Activated CD8-positive, alpha-beta T cell treated with anti-CD3 and anti-CD28 coated beads for 36 hours (primary cell): Measurements from ENCODE around the gene STYXL2. TPM values are rescaled to one million over a fixed set of nuclear protein-coding genes. Genes with fewer than 3 reads are reported as not detected.

Experiments used
- ATAC-seq: fragments of 200-7000 bp; cut with Tn5 transposase; one replicate; pipeline ENCODE4 v1.10.0; 2021; ENCODE audit warnings: mild to moderate bottlenecking, moderate library complexity
- CTCF ChIA-PET: fragments of 350-600 bp; sonication (Branson Sonifier 250); formaldehyde crosslinking; loops from one replicate; lab custom pipeline; 2021; ENCODE audit warnings: antibody characterized with exemption; lab: Charles Lee
- POLR2A ChIA-PET: fragments of 350-600 bp; sonication (Branson Sonifier 250); formaldehyde crosslinking; loops from one replicate; lab custom pipeline; 2021; ENCODE audit warnings: antibody characterized with exemption; lab: Charles Lee
- DNase-seq: peaks from one replicate; pipeline ENCODE4 v3.0.0-alpha.2; 2020
- H3K27ac Mint-ChIP-seq: one replicate; pipeline ENCODE4 v1.8.0; 2021; ENCODE audit warnings: mild to moderate bottlenecking, mixed read lengths
- H3K27me3 Mint-ChIP-seq: one replicate; pipeline ENCODE4 v1.8.0; 2021; ENCODE audit warnings: mixed read lengths
- H3K36me3 Mint-ChIP-seq: one replicate; pipeline ENCODE4 v1.8.0; 2021; ENCODE audit warnings: low read depth, mixed read lengths
- H3K4me1 Mint-ChIP-seq: one replicate; pipeline ENCODE4 v1.8.0; 2021; ENCODE audit warnings: low read depth, mixed read lengths
- H3K4me3 Mint-ChIP-seq: one replicate; pipeline ENCODE4 v1.8.0; 2021; ENCODE audit warnings: mild to moderate bottlenecking, moderate library complexity, mixed read lengths
- H3K9me3 Mint-ChIP-seq: one replicate; pipeline ENCODE4 v1.8.0; 2021; ENCODE audit warnings: mixed read lengths
- intact Hi-C: fragments of 100-400 bp; cut with micrococcal nuclease; formaldehyde crosslinking; loops from one replicate; pipeline ENCODE4 v1.10.0; 2022
- total RNA-seq, 2 experiments: library from RNA; stranded (reverse); gene quantifications; one replicate each; pipeline ENCODE4 v1.2.3, GENCODE V29; 2021
- TF ChIP-seq, protein P1 (sequence below): fragments of 200-600 bp; IDR thresholded peaks from one replicate; pipeline ENCODE4 v1.8.0; 2022; ENCODE audit warnings: antibody characterized with exemption, mild to moderate bottlenecking

The STYXL2 gene
- total RNA-seq, 2 experiments from 2014 or later, result not detected

DNA sequence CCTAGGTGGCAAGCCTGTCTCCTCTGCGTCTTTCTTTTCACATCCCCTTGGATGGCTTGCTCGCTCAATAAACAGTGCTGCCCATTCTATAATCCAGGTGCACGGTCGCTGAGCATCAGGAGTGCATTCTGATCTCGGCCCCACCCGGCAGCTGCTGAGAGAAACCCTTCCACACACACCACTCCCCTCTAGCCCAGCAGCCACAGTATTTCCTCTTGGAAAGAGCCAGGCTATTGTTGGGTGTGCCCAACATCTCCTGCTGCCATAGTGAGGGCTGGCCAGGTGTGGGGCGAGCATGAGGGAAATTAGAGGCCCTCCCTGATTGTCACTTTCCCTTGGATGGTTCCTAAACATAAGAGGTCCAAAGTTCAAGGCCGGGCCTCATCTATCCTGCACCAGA is 28.4 kb upstream of the STYXL2 start:
- ATAC-seq, result no peak
- POLR2A ChIA-PET, result no interaction called here
- no peak overlapping the region for H3K27ac Mint-ChIP-seq

DNA sequence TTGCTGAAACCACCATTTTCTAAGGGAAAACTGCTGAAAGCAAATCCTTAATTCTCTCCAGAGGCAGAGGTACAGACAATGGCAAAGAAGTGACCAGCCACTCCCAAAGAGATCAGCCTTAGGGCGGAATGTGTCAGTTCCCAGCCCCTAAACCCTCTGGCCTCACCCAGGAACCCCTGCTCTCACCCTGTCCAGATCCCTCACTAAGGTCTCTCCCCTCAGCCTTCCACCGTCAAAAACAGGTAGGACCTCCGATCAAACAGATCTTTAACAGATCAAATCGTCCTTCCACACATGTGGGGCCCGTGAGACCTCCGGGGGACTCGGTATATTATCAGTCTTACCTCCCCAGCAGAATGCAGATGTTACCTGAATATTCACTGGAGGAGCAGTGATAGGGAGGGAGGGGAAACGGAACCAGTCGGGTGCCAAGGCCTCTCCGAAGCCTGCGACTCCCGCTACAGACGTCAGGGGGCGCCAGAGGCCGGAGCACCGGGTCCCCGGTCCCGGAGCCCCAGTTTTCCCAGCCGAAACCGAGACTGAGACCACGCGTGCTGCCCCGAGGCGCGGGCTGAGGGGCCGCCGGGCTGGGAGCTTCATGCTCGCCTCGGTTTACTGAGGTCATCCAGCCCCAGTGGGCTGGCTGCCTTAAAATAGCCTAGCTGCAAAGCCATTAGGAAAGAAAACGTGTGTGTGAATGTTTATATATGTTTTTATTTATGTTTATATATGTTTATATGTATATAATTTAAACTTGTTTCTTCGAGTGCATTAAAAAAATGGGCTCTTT is 27.3 kb upstream of the STYXL2 start:
- peak; percentile 99 for ATAC-seq
- no peaks in the 10 kb centered on the region for H3K9me3 Mint-ChIP-seq
- TF ChIP-seq, protein P1, sequence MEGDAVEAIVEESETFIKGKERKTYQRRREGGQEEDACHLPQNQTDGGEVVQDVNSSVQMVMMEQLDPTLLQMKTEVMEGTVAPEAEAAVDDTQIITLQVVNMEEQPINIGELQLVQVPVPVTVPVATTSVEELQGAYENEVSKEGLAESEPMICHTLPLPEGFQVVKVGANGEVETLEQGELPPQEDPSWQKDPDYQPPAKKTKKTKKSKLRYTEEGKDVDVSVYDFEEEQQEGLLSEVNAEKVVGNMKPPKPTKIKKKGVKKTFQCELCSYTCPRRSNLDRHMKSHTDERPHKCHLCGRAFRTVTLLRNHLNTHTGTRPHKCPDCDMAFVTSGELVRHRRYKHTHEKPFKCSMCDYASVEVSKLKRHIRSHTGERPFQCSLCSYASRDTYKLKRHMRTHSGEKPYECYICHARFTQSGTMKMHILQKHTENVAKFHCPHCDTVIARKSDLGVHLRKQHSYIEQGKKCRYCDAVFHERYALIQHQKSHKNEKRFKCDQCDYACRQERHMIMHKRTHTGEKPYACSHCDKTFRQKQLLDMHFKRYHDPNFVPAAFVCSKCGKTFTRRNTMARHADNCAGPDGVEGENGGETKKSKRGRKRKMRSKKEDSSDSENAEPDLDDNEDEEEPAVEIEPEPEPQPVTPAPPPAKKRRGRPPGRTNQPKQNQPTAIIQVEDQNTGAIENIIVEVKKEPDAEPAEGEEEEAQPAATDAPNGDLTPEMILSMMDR, result peak; percentile 99
- H3K36me3 Mint-ChIP-seq, result no peaks in the 10 kb centered on the region
- H3K4me1 Mint-ChIP-seq, result no peaks in the 10 kb centered on the region
- H3K27ac Mint-ChIP-seq, result no peak overlapping the region
- H3K27me3 Mint-ChIP-seq, result no peaks in the 10 kb centered on the region
- peak; percentile 83 for DNase-seq
- ChIA-PET CTCF (interaction anchor here (0.6 to 18.6 kb wide), 44 partner anchors 9 to 491 kb away, joined by 3 to 863 read pairs (median 4); partner anchors contain the start of genes CREG1, POU2F1 and TADA1), POLR2A (no interaction called here)
- intact Hi-C loops, result loop anchor here (5.0 to 10.0 kb wide), 4 partner anchors 61 to 488 kb away; partner anchors contain the start of genes CREG1 and POU2F1
- peak overlapping the region; percentile 18 for H3K4me3 Mint-ChIP-seq

More for the DNA sequence above, 28.4 kb upstream of the STYXL2 start:
- H3K4me3 Mint-ChIP-seq, result no peak overlapping the region
- H3K9me3 Mint-ChIP-seq, result no peaks in the 10 kb centered on the region
- intact Hi-C loops, result loop anchor here (5.0 to 10.0 kb wide), 4 partner anchors 62 to 489 kb away; partner anchors contain the start of genes CREG1 and POU2F1
- H3K4me1 Mint-ChIP-seq, result no peaks in the 10 kb centered on the region
- no peaks in the 10 kb centered on the region for H3K27me3 Mint-ChIP-seq
- CTCF ChIA-PET, result interaction anchor here (0.7 to 18.6 kb wide), 5 partner anchors 59 to 468 kb away, joined by 3 to 863 read pairs (median 4); partner anchors contain the start of genes POU2F1 and TADA1
- TF ChIP-seq, protein P1, result no peak
- no peaks in the 10 kb centered on the region for H3K36me3 Mint-ChIP-seq
- no peak for DNase-seq

DNA sequence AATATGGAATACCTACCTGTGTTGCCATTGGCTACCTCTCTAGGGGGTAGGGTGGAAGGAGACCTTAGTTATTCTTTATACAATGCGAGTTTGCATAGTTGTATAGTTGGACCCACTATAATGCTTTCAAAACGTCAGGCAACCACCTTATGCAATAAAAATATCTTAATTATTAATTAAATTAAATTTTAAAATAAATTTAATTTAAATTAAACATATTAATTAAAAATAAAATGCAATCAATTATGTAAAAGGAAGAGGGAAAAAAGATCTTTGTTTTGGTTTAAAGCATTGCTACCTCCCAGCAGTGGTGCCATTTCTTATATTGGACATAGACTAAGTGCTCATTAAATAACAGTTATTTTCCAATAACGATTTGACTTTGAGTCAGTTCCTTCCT is 26.0 kb upstream of the STYXL2 start:
- no peaks in the 10 kb centered on the region for H3K36me3 Mint-ChIP-seq
- DNase-seq (no peak), ATAC-seq (no peak)
- intact Hi-C loops, result loop anchor here (5.0 to 10.0 kb wide), 4 partner anchors 59 to 487 kb away; partner anchors contain the start of genes CREG1 and POU2F1
- H3K27me3 Mint-ChIP-seq, result no peaks in the 10 kb centered on the region
- H3K9me3 Mint-ChIP-seq, result no peaks in the 10 kb centered on the region
- POLR2A ChIA-PET, result no interaction called here
- CTCF ChIA-PET, result no interaction called here
- H3K4me3 Mint-ChIP-seq, result no peak overlapping the region
- TF ChIP-seq, protein P1, result no peak
- no peaks in the 10 kb centered on the region for H3K4me1 Mint-ChIP-seq
- H3K27ac Mint-ChIP-seq, result no peak overlapping the region

DNA sequence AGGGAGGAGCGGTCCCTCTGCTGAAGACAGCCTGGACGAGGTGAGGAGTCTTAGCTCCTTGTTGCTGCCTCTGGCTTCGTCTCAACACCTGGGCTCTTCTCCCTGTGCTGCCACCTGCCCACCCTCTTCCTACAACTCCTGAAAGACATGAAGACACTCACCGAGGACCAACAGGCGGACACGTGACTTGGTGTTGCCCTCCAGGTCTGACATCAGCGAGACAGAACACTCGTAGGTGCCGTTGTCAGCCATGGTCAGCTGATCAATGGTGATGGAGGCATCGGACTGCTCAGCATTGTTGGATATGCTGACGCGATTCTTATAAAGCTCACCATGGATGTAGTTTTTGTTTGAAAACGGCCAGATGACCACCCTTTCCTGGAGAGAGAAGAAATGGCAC is 25.1 kb upstream of the STYXL2 start:
- intact Hi-C loops, result loop anchor here (5.0 to 10.0 kb wide), 4 partner anchors 59 to 486 kb away; partner anchors contain the start of genes CREG1 and POU2F1
- Mint-ChIP-seq H3K9me3 (no peaks in the 10 kb centered on the region), H3K27ac (no peak overlapping the region), H3K4me1 (no peaks in the 10 kb centered on the region), H3K4me3 (no peak overlapping the region), H3K36me3 (no peaks in the 10 kb centered on the region), H3K27me3 (no peaks in the 10 kb centered on the region)
- TF ChIP-seq, protein P1, result no peak
- DNase-seq, result no peak
- ChIA-PET CTCF (interaction anchor here (1.2 to 1.5 kb wide), 4 partner anchors 9 to 158 kb away, joined by 3 to 10 read pairs (median 4); no protein-coding TSS in a partner anchor), POLR2A (no interaction called here)
- ATAC-seq, result no peak

DNA sequence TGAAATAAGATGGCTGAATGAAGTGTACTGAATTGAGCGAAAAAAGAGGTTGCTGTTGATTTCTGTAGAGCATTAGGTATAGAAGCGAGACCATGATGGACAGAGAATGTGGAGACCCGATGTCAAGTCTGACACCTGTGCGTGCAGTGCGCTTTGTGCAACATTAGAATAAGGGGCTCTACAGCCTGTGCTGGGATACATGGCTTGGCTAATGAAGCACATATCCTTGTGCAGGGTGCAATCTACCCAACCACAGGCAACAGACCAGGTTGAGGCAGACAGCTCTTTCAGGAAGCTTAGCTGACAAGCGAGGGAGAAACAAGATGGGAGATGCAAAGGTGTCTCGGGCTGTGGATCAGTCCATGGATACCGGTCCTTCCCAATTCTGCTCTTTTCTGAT is 22.6 kb upstream of the STYXL2 start:
- no peak for ATAC-seq

More for the DNA sequence above, 22.6 kb upstream of the STYXL2 start:
- Mint-ChIP-seq H3K4me1 (peaks cover 13% of the 10 kb centered on the region), H3K9me3 (no peaks in the 10 kb centered on the region), H3K27me3 (no peaks in the 10 kb centered on the region), H3K36me3 (no peaks in the 10 kb centered on the region), H3K4me3 (no peak overlapping the region), H3K27ac (no peak overlapping the region)
- DNase-seq, result no peak
- TF ChIP-seq, protein P1, result no peak
- ChIA-PET CTCF (interaction anchor here (1.0 kb wide), 1 partner anchor 12 kb away, joined by 3 read pairs; no protein-coding TSS in a partner anchor), POLR2A (no interaction called here)
- intact Hi-C loops, result no loop called here
